ENCODE data around the gene AGBL3. TPM values are rescaled to one million over a fixed set of nuclear protein-coding genes. Genes with fewer than 3 reads are reported as not detected.

Gene AGBL3
- total and polyA plus RNA-seq, 4 donors = 0.67 to 3.1 (median 1.8) TPM

DNA sequence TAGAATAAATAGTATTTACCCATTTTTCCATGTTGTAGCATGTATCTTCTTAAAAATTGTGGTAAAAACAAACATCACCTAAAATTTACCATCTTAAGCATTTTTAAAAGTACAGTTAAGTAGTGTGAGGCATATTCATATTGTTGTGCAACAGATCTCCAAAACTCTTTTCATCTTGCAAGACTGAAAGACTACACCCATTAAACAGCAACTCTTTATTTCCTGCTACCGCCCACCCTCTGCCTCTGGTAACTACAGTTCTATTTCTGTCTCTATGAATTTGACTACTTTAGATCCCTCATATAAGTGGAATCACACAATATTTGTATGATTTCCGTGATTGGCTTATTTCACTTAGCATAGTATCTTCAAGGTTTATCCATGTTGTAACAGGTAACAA is 40.0 kb upstream of the AGBL3 start:
- no peak for TF ChIP-seq FOXA1 (IDR thresholded peaks at IDR 0.05)
- TF ChIP-seq HNF4A (conservative IDR thresholded peaks at IDR 0.05) = no peak
- TF ChIP-seq GABPA (IDR thresholded peaks at IDR 0.05 in 1 of 2, conservative IDR thresholded peaks at IDR 0.05 in 1 of 2) = no peak
- no peak for TF ChIP-seq FOXA2 (IDR thresholded peaks at IDR 0.05)
- no peak for TF ChIP-seq JUND (IDR thresholded peaks at IDR 0.05)
- TF ChIP-seq RXRA (IDR thresholded peaks at IDR 0.05) = no peak
- TF ChIP-seq, protein P1, sequence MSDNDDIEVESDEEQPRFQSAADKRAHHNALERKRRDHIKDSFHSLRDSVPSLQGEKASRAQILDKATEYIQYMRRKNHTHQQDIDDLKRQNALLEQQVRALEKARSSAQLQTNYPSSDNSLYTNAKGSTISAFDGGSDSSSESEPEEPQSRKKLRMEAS (IDR thresholded peaks at IDR 0.05) = no peak
- TF ChIP-seq RAD21 (IDR thresholded peaks at IDR 0.05) = no peak

DNA sequence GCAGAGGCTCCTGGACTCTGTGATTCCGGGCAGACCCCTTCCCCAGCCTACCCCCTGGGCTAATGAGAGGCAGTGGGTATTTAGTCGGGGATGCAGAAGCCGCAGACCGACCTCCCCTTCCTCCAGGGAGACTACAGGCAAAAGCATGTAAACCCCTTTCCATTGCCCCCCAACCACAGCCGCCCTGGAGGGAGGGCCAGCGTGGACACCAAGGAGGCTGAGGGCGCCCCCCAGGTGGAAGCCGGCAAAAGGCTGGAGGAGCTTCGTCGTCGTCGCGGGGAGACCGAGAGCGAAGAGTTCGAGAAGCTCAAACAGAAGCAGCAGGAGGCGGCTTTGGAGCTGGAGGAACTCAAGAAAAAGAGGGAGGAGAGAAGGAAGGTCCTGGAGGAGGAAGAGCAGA is 39.0 kb upstream of the AGBL3 start:
- Histone ChIP-seq H3K9me3 (ENCODE audit: control insufficient read depth in 4 of 4, low read length in 3 of 4) (no peaks in the 10 kb centered on the region), H3K4me3 (ENCODE audit: low read depth in 1 of 3, low read length in 3 of 3) (no peak overlapping the region), H3K4me1 (ENCODE audit: control insufficient read depth in 4 of 4, insufficient read depth in 4 of 4, low read length in 3 of 4) (peaks cover 0 to 10% (median 5%) of the 10 kb centered on the region in 4 donors), H3K27ac (ENCODE audit: low read depth in 1 of 2, low read length in 2 of 2) (no peak overlapping the region), H3K27me3 (ENCODE audit: control insufficient read depth in 4 of 4, insufficient read depth in 4 of 4, low read length in 3 of 4) (no peaks in the 10 kb centered on the region), H3K9ac (ENCODE audit: low read depth in 1 of 2, low read length in 2 of 2) (no peak overlapping the region), H3K36me3 (ENCODE audit: control insufficient read depth in 4 of 4, insufficient read depth in 3 of 4, low read depth in 1 of 4, low read length in 3 of 4) (peaks cover 3 to 49% (median 33%) of the 10 kb centered on the region in 4 donors)
- no peak for DNase-seq (ENCODE audit: low spot score)
- WGBS = 98% methylated on average over 17 of the region's 17 CpGs
- no peak for TF ChIP-seq GABPA (IDR thresholded peaks at IDR 0.05 in 1 of 2, conservative IDR thresholded peaks at IDR 0.05 in 1 of 2)
- TF ChIP-seq YY1 (IDR thresholded peaks at IDR 0.05) = no peak
- no peak for TF ChIP-seq JUND (IDR thresholded peaks at IDR 0.05)
- no peak for TF ChIP-seq SP1 (IDR thresholded peaks at IDR 0.05)
- no peak for TF ChIP-seq FOXA2 (IDR thresholded peaks at IDR 0.05)
- TF ChIP-seq, protein P2, sequence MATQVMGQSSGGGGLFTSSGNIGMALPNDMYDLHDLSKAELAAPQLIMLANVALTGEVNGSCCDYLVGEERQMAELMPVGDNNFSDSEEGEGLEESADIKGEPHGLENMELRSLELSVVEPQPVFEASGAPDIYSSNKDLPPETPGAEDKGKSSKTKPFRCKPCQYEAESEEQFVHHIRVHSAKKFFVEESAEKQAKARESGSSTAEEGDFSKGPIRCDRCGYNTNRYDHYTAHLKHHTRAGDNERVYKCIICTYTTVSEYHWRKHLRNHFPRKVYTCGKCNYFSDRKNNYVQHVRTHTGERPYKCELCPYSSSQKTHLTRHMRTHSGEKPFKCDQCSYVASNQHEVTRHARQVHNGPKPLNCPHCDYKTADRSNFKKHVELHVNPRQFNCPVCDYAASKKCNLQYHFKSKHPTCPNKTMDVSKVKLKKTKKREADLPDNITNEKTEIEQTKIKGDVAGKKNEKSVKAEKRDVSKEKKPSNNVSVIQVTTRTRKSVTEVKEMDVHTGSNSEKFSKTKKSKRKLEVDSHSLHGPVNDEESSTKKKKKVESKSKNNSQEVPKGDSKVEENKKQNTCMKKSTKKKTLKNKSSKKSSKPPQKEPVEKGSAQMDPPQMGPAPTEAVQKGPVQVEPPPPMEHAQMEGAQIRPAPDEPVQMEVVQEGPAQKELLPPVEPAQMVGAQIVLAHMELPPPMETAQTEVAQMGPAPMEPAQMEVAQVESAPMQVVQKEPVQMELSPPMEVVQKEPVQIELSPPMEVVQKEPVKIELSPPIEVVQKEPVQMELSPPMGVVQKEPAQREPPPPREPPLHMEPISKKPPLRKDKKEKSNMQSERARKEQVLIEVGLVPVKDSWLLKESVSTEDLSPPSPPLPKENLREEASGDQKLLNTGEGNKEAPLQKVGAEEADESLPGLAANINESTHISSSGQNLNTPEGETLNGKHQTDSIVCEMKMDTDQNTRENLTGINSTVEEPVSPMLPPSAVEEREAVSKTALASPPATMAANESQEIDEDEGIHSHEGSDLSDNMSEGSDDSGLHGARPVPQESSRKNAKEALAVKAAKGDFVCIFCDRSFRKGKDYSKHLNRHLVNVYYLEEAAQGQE (IDR thresholded peaks at IDR 0.05) = no peak
- TF ChIP-seq RXRA (IDR thresholded peaks at IDR 0.05) = no peak
- TF ChIP-seq TAF1 (conservative IDR thresholded peaks at IDR 0.05) = no peak
- TF ChIP-seq, protein P3, sequence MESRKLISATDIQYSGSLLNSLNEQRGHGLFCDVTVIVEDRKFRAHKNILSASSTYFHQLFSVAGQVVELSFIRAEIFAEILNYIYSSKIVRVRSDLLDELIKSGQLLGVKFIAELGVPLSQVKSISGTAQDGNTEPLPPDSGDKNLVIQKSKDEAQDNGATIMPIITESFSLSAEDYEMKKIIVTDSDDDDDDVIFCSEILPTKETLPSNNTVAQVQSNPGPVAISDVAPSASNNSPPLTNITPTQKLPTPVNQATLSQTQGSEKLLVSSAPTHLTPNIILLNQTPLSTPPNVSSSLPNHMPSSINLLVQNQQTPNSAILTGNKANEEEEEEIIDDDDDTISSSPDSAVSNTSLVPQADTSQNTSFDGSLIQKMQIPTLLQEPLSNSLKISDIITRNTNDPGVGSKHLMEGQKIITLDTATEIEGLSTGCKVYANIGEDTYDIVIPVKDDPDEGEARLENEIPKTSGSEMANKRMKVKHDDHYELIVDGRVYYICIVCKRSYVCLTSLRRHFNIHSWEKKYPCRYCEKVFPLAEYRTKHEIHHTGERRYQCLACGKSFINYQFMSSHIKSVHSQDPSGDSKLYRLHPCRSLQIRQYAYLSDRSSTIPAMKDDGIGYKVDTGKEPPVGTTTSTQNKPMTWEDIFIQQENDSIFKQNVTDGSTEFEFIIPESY (IDR thresholded peaks at IDR 0.05) = no peak
- no peak for TF ChIP-seq EGR1 (IDR thresholded peaks at IDR 0.05; ENCODE audit: low read depth in 2 of 2)
- TF ChIP-seq NR2F2 (IDR thresholded peaks at IDR 0.05) = no peak
- TF ChIP-seq HNF4G (IDR thresholded peaks at IDR 0.05) = no peak
- no peak for TF ChIP-seq HNF4A (conservative IDR thresholded peaks at IDR 0.05)

More for the DNA sequence above, 40.0 kb upstream of the AGBL3 start:
- 87% methylated on average over 2 of the region's 2 CpGs for WGBS
- no peaks in the 10 kb centered on the region for H3K27me3 ChIP-seq (ENCODE audit: control insufficient read depth in 4 of 4, insufficient read depth in 4 of 4, low read length in 3 of 4)
- peaks cover 6 to 16% (median 16%) of the 10 kb centered on the region in 4 donors for H3K4me1 ChIP-seq (ENCODE audit: control insufficient read depth in 4 of 4, insufficient read depth in 4 of 4, low read length in 3 of 4)
- H3K9me3 ChIP-seq (ENCODE audit: control insufficient read depth in 4 of 4, low read length in 3 of 4) = no peaks in the 10 kb centered on the region
- H3K27ac ChIP-seq (ENCODE audit: low read depth in 1 of 2, low read length in 2 of 2) = no peak overlapping the region
- peaks cover 3 to 39% (median 27%) of the 10 kb centered on the region in 4 donors for H3K36me3 ChIP-seq (ENCODE audit: control insufficient read depth in 4 of 4, insufficient read depth in 3 of 4, low read depth in 1 of 4, low read length in 3 of 4)
- H3K9ac ChIP-seq (ENCODE audit: low read depth in 1 of 2, low read length in 2 of 2) = no peak overlapping the region
- no peak for DNase-seq (ENCODE audit: low spot score)
- H3K4me3 ChIP-seq (ENCODE audit: low read depth in 1 of 3, low read length in 3 of 3) = no peak overlapping the region

Measured in liver (tissue), 9 donors.